Mesenteric fat pad (tissue), 1 donor: ENCODE data around the gene TMPRSS6. TPM values are rescaled to one million over a fixed set of nuclear protein-coding genes. Genes with fewer than 3 reads are reported as not detected.

Experiments used
- DNase-seq: peaks from one replicate; pipeline ENCODE4 v3.0.0-alpha.2; 2020; ENCODE audit warnings: low spot score
- total RNA-seq: library from RNA; stranded (reverse); fragmentation: NEBNext Ultra II Directional; extraction: Animal tissue kit (Norgen Biotek cat#: 25700); gene quantifications from one replicate; pipeline ENCODE4 v1.2.1, GENCODE V29; 2021
- donor health status: DM: yes; HTN: yes; CAD: no.

TMPRSS6 gene
- total RNA-seq, 1 donor from 2014 or later = not detected

GRCh38 chr22:37140686-37141323 lies 31.3 kb upstream of the TMPRSS6 start:
- no peak for DNase-seq

GRCh38 chr22:37139762-37140161 lies 30.2 kb upstream of the TMPRSS6 start:
- no peak for DNase-seq

GRCh38 chr22:37138849-37139561 lies 29.5 kb upstream of the TMPRSS6 start:
- no peak for DNase-seq

GRCh38 chr22:37137903-37138665 lies 28.6 kb upstream of the TMPRSS6 start:
- DNase-seq = no peak

- no peak for DNase-seq
Measured at GRCh38 chr22:37137131-37137530, 27.6 kb upstream of the TMPRSS6 start.

- DNase-seq = no peak
Measured at GRCh38 chr22:37135023-37135422, 25.5 kb upstream of the TMPRSS6 start.

GRCh38 chr22:37133304-37134018 lies 23.9 kb upstream of the TMPRSS6 start:
- no peak for DNase-seq

- no peak for DNase-seq
Measured at GRCh38 chr22:37132773-37133172, 23.3 kb upstream of the TMPRSS6 start.

GRCh38 chr22:37129866-37130441 lies 20.4 kb upstream of the TMPRSS6 start:
- DNase-seq = no peak

- DNase-seq = no peak
Measured at GRCh38 chr22:37128555-37129281, 19.2 kb upstream of the TMPRSS6 start.

- DNase-seq = no peak
Measured at GRCh38 chr22:37127350-37127878, 17.9 kb upstream of the TMPRSS6 start.

GRCh38 chr22:37126882-37127281 lies 17.4 kb upstream of the TMPRSS6 start:
- no peak for DNase-seq

GRCh38 chr22:37126383-37126782 lies 16.9 kb upstream of the TMPRSS6 start:
- DNase-seq = no peak

- DNase-seq = no peak
Measured at GRCh38 chr22:37123649-37124048, 14.1 kb upstream of the TMPRSS6 start.

- DNase-seq = no peak
Measured at GRCh38 chr22:37122598-37123180, 13.2 kb upstream of the TMPRSS6 start.

GRCh38 chr22:37121887-37122591 lies 12.5 kb upstream of the TMPRSS6 start:
- no peak for DNase-seq

GRCh38 chr22:37120569-37121340 lies 11.2 kb upstream of the TMPRSS6 start:
- DNase-seq = no peak

GRCh38 chr22:37119872-37120271 lies 10.4 kb upstream of the TMPRSS6 start:
- DNase-seq = no peak
